CD4-positive, alpha-beta T cell treated with Interleukin-21 for 1 hour (primary cell): ENCODE data around the gene TIMP3.

ENCODE experiments used
- DNase-seq: peaks from one replicate; pipeline ENCODE4 v3.0.0-alpha.2; 2020

TIMP3 gene

GRCh38 chr22:32810555-32811133 is 9.1 kb downstream of the TIMP3 start:
- DNase-seq: no peak

- no peak for DNase-seq
Measured at GRCh38 chr22:32811788-32812545, 10.5 kb downstream of the TIMP3 start.

GRCh38 chr22:32814285-32814860 is 12.9 kb downstream of the TIMP3 start:
- DNase-seq: no peak

- no peak for DNase-seq
Measured at GRCh38 chr22:32815059-32815458, 13.6 kb downstream of the TIMP3 start.

GRCh38 chr22:32815943-32816342 is 14.4 kb downstream of the TIMP3 start:
- DNase-seq: no peak

- no peak for DNase-seq
Measured at GRCh38 chr22:32817137-32817730, 15.7 kb downstream of the TIMP3 start.

GRCh38 chr22:32818446-32819115 is 17.1 kb downstream of the TIMP3 start:
- DNase-seq: no peak

- DNase-seq: no peak
Measured at GRCh38 chr22:32819120-32819519, 17.6 kb downstream of the TIMP3 start.

GRCh38 chr22:32820131-32821119 is 18.9 kb downstream of the TIMP3 start:
- no peak for DNase-seq

- no peak for DNase-seq
Measured at GRCh38 chr22:32822179-32822877, 20.8 kb downstream of the TIMP3 start.

- DNase-seq: no peak
Measured at GRCh38 chr22:32823024-32823730, 21.7 kb downstream of the TIMP3 start.

GRCh38 chr22:32824531-32825312 is 23.2 kb downstream of the TIMP3 start:
- no peak for DNase-seq

- no peak for DNase-seq
Measured at GRCh38 chr22:32826537-32826936, 25.0 kb downstream of the TIMP3 start.

GRCh38 chr22:32827049-32827602 is 25.6 kb downstream of the TIMP3 start:
- DNase-seq: no peak

GRCh38 chr22:32828150-32828549 is 26.6 kb downstream of the TIMP3 start:
- DNase-seq: no peak

GRCh38 chr22:32828561-32828960 is 27.1 kb downstream of the TIMP3 start:
- no peak for DNase-seq

- DNase-seq: no peak
Measured at GRCh38 chr22:32829451-32829851, 27.9 kb downstream of the TIMP3 start.

GRCh38 chr22:32830473-32830872 is 29.0 kb downstream of the TIMP3 start:
- DNase-seq: no peak

GRCh38 chr22:32830957-32831356 is 29.5 kb downstream of the TIMP3 start:
- DNase-seq: no peak

GRCh38 chr22:32831584-32831983 is 30.1 kb downstream of the TIMP3 start:
- DNase-seq: no peak
